GM18868 (cell line): ENCODE data around the gene ZDHHC24.
"Not testable (repeated sequence)": the region's sequence is repeated elsewhere in the genome, so short reads cannot be mapped to it uniquely, and the experiment has no call there.

Source experiments
- ATAC-seq: cut with Tn5 transposase; IDR thresholded peaks from one replicate; pipeline ENCODE4 v1.9.1; 2021; ENCODE audit warnings: mild to moderate bottlenecking, moderate library complexity; ENCODE audit not compliant: unreplicated experiment

The ZDHHC24 gene, protein sequence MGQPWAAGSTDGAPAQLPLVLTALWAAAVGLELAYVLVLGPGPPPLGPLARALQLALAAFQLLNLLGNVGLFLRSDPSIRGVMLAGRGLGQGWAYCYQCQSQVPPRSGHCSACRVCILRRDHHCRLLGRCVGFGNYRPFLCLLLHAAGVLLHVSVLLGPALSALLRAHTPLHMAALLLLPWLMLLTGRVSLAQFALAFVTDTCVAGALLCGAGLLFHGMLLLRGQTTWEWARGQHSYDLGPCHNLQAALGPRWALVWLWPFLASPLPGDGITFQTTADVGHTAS

GRCh38 chr11:66545701-66546367 lies at the start of gene ZDHHC24:
Gene ZDHHC24 (minus strand): TSS chr11:66546048. CDS start chr11:66546003, 45 bp downstream.
- ATAC-seq = peak; percentile 81

DNA sequence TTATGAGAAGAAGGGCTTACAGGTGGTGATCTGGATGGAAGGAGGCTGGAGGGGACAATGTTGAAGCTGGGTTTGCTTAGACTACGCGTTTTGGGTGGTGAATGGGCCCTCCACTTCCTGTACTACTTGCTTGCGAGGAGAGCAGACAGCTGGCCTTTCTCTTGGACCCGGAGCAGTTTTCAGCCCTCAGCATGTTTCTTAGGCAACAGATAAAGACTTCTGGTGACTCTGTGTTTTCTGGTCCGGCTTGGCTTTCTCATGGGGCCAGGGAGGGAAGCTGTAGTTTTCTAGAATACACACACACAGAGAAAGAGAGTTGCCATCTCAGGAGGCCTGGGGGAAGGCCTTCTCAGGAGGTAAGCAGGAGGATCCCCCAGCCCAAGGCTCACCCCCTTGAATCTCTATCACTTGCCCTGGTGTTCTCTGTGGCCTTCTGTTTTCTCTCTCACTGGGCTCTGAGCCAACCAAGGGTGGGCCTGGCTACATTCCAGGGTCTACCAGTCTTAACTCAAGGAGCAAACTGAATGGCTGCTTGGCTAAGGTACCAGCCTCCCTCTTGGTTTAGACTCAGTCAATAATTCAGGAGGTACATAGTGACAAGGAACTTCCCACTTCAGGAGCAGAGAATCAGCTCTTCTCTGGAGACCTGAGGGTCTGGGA lies 49.5 kb upstream of the ZDHHC24 start:
- ATAC-seq = no peak

DNA sequence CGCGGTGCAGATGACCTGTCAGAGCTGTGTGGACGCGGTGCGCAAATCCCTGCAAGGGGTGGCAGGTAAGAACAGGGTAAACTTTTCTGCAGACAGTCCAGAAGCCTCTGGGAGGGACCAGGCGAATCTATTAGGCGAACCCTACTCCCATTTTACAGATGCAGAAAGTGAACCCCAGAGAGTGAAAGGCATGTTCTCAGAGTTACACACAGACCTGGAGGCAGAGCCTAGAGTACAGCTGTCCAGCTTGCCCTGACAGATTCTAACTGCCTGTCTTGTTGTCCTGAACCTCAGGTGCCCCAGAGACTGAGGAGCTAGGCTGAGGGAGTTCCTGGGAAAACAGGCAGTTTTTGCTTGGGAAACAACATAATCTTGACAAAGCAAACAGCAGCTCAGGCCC lies 47.8 kb upstream of the ZDHHC24 start:
- no peak for ATAC-seq

- ATAC-seq = peak; percentile 29
These were observed 47.4 kb upstream of the ZDHHC24 start for GRCh38 chr11:66593303-66593635.

DNA sequence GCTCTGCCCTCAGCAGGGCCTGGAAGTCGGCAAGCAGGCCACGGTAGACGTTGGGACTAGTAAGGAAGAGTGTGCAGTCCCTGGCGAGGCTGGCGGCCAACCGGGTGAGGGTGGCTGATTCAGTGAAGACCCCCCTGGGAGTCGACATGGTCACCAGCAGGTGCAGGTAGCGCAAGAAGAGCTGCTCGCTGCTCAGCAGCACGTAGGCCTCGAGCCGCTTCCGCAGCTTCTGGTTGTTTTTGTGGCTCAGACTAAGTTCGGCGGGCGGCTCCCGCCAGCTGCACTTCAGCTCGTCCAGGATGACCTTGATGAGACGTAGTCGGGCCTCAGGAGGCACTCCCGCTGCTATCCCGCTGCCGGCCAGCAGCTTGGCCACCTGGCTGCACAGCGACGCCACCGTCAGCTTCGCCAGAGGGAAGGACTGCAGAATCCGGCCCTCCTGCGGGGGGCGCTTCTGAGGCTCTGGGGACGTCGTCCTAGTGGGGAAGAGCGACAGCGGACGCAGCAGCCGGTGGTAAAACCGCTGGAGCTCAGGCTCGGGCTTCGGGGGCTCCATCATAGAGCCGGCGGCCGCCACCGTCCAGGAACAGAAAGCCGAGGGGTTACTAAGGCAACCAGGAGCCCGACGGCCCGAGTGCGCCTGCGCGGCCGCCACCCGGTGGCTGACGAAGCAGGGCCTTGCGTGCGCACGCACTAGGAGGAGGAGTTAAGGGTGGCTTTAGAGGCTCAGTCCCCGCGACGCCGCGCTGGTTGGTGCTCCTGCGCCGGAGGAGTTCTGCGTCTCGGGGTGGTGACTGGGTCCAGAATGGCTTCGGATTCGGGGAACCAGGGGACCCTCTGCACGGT lies 46.8 kb upstream of the ZDHHC24 start, which contains the start of the genes CCDC87 and CCS:
Gene CCDC87, minus strand, starts transcription at position 607 of the 846 bp plus-strand sequence. Its CDS starts 48 bp downstream, at position 559.
Gene CCS, plus strand, starts transcription at position 729 of the 846 bp plus-strand sequence. Its CDS starts 77 bp downstream, at position 806.
- ATAC-seq = peak; percentile 90

DNA sequence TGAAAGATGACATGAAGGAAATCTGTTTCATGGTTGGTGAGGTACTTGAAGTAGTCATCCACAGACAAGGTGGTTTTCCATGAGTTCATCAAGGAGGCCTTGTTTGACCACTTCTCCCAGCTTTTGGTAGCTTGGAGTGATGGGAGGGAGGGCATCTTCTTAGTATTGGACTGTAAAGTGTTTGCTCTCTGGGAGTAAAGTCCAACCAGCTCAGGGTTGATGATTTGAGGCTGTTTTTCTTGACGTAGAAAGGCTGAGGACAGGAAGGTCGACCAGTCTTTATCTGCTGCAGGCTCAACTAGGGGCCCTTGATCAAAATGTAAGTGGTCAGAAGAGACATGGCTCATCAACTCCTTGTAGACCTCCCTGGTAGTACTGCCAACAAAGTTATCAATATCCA lies 45.3 kb upstream of the ZDHHC24 start:
- no peak for ATAC-seq

DNA sequence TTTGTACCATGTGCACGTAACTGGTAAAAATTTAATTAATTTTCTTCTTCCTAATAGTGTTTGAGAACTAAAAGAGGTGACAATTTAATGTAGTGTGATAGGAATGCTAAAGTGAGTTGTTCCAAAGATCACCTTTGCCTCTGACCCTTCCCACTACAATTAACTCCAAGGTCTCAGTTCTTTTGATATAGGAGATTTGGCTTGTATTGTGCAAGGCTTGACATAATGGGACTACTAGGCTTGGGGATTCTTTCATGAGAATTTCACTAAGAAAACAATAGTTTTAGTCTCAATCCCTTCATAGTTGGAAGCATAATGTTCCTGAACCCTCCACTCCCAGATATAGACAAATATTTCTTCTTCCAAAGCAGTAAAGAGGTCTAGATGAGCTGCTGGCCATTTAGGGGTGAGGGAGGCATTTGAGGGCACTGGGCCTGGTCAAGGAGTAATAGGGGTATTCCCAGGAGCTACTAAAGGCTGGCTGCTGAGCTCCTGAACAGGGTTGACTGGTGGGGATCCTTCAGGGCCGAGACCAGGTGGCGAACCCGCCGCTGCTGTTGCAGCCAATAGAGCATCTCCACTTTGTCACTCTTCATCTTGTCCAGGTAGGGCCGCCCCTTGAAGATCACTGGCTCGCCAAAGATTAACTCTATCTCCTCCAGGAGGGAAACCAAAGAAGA lies 44.3 kb upstream of the ZDHHC24 start:
- ATAC-seq = no peak

DNA sequence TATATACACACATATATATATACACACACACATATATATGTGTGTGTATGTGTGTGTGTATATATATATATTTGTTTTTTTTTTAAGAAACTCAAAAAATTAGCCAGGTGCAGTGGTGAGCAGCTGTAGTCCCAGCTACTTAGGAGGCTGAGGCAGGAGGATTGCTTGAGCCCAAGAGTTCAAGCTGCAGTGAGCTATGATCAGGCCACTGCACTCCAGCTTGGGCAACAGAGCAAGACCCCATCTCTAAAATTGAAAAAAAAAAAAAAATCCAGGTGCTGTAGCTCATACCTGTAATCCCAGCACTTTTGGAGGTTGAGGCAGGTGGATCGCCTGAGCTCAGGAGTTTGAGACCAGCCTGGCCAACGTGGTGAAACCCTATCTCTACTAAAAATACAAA lies 43.5 kb upstream of the ZDHHC24 start:
- ATAC-seq = not testable (repeated sequence)

DNA sequence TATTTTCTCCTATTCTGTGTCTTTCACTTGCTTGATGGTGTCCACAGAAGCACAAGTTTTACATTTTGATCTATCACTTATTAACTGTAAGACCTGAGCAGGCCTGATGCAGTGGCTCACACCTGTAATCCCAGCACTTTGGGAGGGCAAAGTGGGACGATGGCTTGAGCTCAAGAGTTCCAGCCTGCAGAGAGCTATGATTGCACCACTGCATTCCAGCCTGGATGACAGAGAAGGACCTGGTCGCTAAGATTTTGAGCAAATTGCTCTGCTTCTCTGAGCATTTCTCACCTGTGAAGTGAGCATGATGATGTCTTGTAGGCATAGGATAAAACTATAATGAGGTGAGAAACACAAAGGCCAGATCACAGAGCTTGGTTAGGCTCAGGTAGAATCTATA lies 40.3 kb upstream of the ZDHHC24 start:
- no peak for ATAC-seq

DNA sequence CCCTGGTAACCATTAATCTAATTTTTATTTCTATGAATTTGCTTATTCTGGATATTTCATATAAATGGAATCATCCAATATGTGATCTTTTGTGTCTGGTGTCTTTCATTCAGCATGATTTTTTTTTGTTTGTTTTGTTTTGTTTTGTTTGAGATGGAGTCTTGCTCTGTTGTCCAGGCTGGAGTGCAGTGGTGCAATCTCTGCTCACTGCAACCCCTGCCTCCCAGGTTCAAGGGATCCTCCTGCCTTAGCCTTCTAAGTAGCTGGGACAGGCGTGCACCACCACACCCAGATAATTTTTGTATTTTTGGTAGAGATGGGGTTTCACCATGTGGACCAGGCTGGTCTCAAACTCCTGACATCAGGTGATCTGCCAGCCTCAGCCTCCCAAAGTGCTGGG lies 39.6 kb upstream of the ZDHHC24 start:
- ATAC-seq = not testable (repeated sequence)

DNA sequence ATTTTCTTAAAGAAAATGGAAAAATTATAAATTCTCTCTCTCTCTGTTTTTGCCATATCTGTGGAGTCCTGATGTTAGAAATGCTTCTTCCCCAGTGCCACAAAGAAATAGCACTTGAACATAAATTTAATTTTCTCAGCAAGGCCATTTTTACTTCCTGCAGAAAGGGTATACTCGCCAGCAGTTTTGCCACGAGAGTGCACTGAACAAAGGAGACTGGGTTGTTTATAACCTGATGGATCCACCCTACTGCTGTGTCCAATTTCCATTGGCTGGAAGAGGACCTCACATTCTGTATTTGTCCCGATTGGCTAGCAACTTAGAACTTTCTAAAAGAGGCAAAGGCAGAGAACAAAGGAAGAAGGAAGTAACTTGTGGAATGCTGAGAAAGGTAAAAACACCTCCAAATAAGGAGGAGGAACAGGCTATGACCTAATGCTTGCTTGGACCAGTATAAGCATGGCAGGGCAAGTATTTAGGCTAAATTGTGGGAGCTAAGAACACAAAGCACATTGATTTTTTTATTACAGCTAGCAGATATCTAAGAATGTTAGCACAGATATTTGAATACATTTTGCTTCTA lies 36.8 kb upstream of the ZDHHC24 start:
- ATAC-seq = not testable (repeated sequence)

DNA sequence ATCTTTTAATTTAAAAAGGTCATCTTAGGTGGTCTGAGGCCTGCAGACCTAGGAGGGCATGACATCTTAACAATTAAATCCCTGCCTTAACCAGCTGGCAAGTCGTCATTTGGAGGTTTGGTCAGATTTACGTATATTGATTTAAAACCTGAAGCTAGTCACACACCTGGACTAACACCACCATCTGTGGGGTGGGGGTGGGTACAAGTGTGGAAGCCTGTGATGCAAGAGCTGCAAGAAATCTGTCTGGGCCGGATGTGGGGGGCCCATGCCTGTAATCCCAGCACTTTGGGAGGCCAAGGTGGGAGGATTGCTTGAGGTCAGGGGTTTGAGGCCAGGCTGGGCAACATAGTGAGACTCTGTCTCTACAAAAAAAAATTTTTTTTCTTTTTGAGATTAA lies 35.4 kb upstream of the ZDHHC24 start:
- ATAC-seq = no peak

DNA sequence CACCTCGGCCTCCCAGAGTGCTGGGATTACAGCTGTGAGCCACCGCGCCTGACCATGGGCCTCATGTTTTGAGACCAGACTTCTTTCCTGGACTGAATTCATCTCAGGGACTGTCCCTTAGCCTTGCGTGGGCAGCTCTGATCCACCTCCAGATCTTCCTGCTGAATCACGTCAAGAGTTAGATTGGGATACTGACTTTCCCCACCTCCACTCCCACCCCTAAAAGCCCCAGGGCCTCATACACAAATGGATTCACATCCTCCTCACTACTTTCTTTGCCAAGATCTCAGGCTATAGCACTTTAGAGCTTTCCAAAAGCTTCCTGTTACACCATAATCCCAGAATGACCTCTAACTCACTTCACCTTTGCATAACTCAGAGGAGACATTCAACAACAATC lies 35.0 kb upstream of the ZDHHC24 start:
- ATAC-seq = no peak

- no peak for ATAC-seq
These were observed 33.3 kb upstream of the ZDHHC24 start for GRCh38 chr11:66579017-66579606.

GRCh38 chr11:66570850-66571180 lies 25.0 kb upstream of the ZDHHC24 start:
- no peak for ATAC-seq

- no peak for ATAC-seq
These were observed 24.4 kb upstream of the ZDHHC24 start for GRCh38 chr11:66570079-66570849.

- no peak for ATAC-seq
These were observed 23.2 kb upstream of the ZDHHC24 start for GRCh38 chr11:66569076-66569475.

- no peak for ATAC-seq
These were observed 22.5 kb upstream of the ZDHHC24 start, which contains the start of gene CTSF for GRCh38 chr11:66568124-66568916. Gene CTSF (minus strand): TSS chr11:66568606. CDS start chr11:66568486, 120 bp downstream.
